Gastroesophageal sphincter (tissue), 3 donors: Measurements from ENCODE around the gene LRRC4.

Source experiments
- CTCF ChIP-seq, 4 experiments: fragments of 200-600 bp in 2 of 4; fragments of 450-650 bp in 2 of 4; sonication (generic) in 1 of 4; IDR thresholded peaks; one replicate each; pipeline ENCODE4 v1.5.1; 2017 to 2019; ENCODE audit warnings: antibody characterized with exemption in 4 of 4, mild to moderate bottlenecking in 2 of 4, moderate library complexity in 2 of 4
- EP300 ChIP-seq: sonication (generic); formaldehyde crosslinking; IDR thresholded peaks from one replicate; pipeline ENCODE4 v1.6.1; 2017; ENCODE audit warnings: antibody characterized with exemption, mild to moderate bottlenecking
- POLR2A ChIP-seq, 2 donors: fragments of 450-650 bp; IDR thresholded peaks; one replicate each; pipeline ENCODE4 v1.6.1; 2017; ENCODE audit warnings: antibody characterized with exemption in 2 of 2, mild to moderate bottlenecking in 2 of 2, moderate library complexity in 1 of 2

GRCh38 chr7:128063088-128063487 is 31.9 kb upstream of the LRRC4 start:
- no peak for TF ChIP-seq CTCF (IDR thresholded peaks at IDR 0.05)
- TF ChIP-seq POLR2A (IDR thresholded peaks at IDR 0.05): no peak
- TF ChIP-seq EP300: no peak
